22Rv1 (cell line): ENCODE measurements around the gene SLC43A1.

ENCODE experiments used
- H3K27ac ChIP-seq: fragments of 450-650 bp; 2 replicates; pipeline ENCODE4 v1.5.1; 2017
- ZFX ChIP-seq: fragments of 450-650 bp; IDR thresholded peaks from 2 replicates; pipeline ENCODE4 v1.6.1; 2017; ENCODE audit warnings: antibody characterized with exemption, borderline replicate concordance
- TF ChIP-seq, protein P1 (sequence below): fragments of 450-650 bp; IDR thresholded peaks from 2 replicates; pipeline ENCODE4 v1.5.1; 2017; ENCODE audit warnings: mild to moderate bottlenecking

SLC43A1 gene

DNA sequence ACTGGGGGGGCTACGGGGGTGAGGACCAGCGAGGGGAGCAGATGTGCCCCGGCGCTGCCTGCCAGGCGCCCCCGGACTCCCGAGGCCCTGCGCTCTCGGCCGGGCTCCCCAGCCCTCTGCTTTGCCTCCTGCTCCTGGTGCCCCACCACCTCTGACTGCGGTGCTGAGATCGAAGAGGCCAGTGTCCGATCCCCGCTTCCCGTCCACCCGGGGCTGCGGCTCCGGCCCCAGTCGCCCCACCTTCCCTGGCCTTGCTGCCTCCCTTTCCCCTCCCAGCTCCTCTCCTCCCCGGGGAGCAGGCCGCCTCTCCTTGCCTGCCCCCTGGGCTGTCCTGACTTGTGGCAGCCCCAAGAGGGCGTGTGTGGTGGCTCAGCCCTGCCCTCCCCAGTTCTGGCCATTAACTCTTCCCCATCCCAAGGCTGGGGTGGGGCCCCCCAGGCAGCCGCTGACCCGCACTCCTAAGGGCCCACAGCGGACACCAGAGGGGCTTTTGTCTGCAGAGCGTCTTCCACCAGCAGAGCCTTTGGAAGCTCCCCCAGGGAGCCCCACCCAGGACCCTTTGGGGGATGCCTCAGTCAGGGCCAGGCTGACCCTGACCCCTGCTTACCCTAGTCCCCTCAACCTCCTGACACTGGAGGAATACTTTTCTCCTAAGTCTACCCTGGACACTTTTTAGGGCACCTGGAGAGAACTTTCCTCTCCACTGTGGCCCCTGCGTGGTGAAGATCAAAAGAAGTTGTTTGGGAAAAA, 38.6 kb downstream of the SLC43A1 start:
- no peak for TF ChIP-seq ZFX
- TF ChIP-seq, protein P1, sequence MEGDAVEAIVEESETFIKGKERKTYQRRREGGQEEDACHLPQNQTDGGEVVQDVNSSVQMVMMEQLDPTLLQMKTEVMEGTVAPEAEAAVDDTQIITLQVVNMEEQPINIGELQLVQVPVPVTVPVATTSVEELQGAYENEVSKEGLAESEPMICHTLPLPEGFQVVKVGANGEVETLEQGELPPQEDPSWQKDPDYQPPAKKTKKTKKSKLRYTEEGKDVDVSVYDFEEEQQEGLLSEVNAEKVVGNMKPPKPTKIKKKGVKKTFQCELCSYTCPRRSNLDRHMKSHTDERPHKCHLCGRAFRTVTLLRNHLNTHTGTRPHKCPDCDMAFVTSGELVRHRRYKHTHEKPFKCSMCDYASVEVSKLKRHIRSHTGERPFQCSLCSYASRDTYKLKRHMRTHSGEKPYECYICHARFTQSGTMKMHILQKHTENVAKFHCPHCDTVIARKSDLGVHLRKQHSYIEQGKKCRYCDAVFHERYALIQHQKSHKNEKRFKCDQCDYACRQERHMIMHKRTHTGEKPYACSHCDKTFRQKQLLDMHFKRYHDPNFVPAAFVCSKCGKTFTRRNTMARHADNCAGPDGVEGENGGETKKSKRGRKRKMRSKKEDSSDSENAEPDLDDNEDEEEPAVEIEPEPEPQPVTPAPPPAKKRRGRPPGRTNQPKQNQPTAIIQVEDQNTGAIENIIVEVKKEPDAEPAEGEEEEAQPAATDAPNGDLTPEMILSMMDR = peak; percentile 49
- H3K27ac ChIP-seq = peak overlapping the region; percentile 69

DNA sequence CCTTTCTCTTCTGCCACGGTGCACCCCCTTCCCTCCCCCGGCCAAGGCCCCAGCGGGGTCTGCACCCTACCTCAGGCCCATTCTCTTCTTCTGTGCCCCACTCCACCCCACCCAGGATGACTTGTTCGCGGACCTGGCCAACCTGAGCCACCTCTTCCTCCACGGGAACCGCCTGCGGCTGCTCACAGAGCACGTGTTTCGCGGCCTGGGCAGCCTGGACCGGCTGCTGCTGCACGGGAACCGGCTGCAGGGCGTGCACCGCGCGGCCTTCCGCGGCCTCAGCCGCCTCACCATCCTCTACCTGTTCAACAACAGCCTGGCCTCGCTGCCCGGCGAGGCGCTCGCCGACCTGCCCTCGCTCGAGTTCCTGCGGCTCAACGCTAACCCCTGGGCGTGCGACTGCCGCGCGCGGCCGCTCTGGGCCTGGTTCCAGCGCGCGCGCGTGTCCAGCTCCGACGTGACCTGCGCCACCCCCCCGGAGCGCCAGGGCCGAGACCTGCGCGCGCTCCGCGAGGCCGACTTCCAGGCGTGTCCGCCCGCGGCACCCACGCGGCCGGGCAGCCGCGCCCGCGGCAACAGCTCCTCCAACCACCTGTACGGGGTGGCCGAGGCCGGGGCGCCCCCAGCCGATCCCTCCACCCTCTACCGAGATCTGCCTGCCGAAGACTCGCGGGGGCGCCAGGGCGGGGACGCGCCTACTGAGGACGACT, 39.3 kb downstream of the SLC43A1 start:
- H3K27ac ChIP-seq = peak overlapping the region; percentile 69
- TF ChIP-seq, protein P1 = no peak
- TF ChIP-seq ZFX = no peak

DNA sequence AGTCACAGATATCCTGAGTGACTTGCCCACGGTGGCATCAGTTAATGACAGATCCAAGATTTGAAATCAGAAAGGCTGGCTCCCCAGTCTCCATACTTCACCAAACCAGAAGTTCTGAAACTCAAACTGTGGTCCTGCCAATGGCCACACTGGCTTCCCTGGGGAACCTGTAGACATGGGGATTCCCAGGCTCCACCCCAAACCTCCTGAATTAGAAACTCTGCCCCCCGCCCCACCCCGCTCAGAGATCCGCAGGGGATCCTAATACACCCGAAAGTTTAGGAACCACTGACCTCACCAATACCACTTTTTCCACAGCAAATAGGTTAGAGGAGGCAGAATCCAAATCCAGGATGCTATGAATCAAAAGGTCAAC, 39.8 kb downstream of the SLC43A1 start:
- peak overlapping the region; percentile 69 for H3K27ac ChIP-seq

DNA sequence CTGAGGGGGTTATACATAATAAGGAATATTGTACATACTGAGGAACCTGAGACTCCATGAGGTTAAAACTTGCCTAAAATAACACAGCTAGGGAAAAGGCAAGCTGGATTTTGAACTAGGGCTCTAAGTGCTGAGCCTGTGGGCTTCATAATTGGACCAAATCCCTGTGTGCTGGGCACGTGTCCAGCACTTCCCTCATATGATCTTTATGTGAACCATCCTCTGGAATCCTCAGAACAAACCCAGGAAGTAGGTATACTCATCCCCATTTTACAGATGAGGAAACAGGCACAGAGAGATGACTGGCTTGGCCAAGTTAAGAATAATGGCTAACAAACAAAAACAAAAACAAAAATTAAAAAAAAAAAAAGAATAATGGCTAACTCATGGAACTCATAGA, 40.3 kb downstream of the SLC43A1 start:
- no peak for TF ChIP-seq ZFX
- TF ChIP-seq, protein P1 = no peak
- 0 out of 2 replicates have a peak overlapping the region, but pooled peaks have one; percentile 69 for H3K27ac ChIP-seq

More for the DNA sequence above, 39.8 kb downstream of the SLC43A1 start:
- TF ChIP-seq ZFX = no peak
- TF ChIP-seq, protein P1 = no peak

DNA sequence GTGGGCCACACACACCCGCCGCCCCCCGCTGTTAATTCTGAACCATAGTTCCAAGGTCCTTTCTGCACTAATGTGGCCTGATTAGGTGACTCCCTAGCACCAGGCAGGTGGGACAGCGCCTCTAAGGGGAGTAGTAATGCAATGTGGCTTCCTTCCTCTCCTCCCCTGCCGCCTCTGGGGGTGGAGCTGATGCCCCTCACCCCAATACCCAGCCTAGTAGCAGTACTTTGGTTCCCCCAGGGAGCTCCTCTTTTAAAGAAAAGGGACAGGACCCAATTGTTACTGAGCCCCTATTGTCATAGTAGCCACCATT, 40.7 kb downstream of the SLC43A1 start:
- TF ChIP-seq ZFX = no peak
- TF ChIP-seq, protein P1 = no peak

DNA sequence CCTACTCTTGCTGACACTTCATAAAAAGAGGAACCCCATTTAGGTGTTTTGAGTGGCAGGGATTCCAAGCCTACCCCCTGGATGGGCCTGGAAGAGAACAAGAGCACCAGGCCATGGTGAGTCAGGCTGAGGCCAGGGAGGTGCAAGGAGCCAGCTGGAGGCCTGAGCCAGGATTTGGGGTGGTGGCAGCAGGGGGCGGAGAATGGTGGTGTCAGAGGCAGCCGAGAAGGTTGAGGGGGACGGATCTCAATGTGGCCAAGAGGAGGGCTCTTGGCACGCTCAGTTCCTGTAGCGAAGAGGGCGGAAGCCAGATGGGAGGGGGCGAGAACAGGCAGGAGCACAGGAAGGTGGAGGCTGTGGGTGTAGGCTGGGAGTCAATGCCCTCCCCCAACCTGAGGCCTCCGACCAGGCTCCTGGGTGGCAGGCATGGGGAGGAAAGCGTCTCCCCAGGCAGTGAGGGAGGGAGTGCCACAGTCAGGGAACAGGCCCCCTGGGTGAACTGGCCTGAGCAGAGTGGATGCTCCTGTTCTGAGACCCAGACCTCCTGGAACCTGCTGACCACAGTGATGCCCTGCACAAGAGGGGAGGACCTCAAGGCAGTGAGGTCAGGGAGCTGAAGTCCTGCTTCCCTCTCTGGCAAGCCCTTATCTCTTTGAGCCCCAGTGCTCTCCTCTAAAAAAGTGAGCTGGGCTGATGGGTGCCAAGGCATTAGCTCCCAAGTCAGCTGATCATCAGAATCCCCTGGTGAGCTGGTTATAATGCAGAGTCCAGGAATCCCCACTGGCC, 41.3 kb downstream of the SLC43A1 start:
- TF ChIP-seq, protein P1 = no peak
- TF ChIP-seq ZFX = no peak
- H3K27ac ChIP-seq = no peak overlapping the region

More for the DNA sequence above, 40.7 kb downstream of the SLC43A1 start:
- no peak overlapping the region for H3K27ac ChIP-seq
